COLO829 (cell line): Measurements from ENCODE around the gene CHST2.

Experiments used
- DNase-seq: peaks from one replicate; pipeline ENCODE4 v3.0.0; 2012; ENCODE audit warnings: low spot score

The CHST2 gene

DNA sequence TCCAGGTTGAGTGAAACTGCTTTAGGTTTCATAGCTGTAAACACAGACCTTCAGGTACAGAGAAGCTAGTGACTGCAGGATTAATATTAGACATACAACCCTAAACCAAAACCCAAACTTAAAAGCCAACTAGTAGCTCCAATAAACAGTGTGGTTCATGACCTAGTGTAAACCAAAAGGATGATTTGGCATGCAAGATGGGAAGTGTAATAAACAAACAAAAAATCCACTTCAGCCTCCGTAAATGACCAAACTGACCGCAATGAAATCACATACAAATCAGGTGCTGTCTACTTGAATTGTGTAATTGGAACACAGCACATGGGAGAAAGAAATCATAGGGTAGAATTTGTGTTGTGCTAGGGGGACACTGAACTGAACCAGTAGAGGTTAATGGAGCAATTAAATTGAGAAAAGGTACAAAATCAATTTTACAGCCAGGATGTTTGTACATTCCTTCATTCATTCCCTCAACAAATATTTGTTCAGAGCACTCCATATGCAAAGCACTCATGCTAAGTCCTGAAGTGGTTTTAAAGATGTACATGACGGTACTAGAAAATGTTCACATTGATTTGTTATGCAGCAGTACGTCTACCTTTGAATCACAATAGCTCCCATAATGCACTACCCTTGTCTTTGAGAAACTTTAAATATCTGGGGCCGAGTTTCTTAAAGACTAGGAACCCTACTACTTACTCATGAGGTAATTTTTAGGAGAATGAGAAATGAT is 21.4 kb upstream of the CHST2 start:
- DNase-seq, result no peak

DNA sequence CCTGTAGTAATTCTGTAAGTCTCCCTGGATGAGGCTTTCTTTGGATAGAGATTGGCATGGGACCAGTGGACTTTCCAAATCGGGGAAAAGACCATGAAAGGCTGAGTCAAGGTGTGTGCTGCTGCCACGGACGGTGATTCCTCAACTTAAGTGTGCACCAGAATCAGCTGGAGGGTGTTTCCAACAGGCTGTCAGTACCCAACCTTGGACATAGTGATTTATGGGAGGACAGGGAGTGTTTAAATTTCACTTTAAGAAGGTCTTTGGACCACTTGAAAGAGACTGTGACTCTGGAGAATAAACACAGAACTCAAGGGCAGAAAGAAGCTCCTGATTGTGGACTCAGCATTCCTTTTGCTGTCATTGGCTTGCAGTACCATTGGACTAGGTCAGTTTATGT is 20.4 kb upstream of the CHST2 start:
- DNase-seq, result no peak

DNA sequence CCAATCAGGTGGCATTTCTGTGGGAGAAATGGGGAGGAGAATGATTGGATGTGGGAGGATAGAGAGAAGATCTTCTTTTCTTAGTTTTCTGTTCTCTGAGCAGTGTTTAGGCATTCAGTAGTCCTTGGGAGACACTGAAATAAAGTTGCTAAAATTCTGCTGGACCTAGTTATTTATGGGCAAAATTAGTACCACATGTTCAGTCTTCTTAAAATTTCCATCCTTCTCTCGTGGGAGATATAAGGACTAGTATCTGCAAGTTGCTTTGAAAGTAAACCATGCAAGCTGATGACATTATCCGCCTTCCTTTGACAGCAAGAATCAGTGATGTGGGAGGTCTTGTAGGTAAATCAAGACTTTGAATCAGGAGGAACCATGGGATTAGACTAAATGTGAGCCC is 19.9 kb upstream of the CHST2 start:
- DNase-seq, result no peak

DNA sequence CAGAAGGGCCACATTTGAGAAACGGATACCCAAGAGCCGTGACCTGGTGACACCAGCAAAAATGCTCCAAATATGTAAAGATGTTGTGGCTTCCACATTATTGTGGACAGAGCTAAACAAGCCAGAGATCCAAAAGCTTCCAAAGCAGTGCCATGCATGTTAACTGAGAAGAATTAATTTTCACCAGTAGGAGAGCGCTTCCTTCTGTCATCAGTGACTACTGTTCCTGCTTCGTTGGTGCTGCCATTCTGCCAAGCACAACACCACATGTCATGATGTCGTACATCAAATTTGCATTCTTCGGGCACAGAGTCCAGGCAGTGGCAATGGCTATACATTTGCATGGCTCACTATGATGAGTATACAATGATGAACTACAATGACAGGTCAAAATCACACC is 19.1 kb upstream of the CHST2 start:
- no peak for DNase-seq

DNA sequence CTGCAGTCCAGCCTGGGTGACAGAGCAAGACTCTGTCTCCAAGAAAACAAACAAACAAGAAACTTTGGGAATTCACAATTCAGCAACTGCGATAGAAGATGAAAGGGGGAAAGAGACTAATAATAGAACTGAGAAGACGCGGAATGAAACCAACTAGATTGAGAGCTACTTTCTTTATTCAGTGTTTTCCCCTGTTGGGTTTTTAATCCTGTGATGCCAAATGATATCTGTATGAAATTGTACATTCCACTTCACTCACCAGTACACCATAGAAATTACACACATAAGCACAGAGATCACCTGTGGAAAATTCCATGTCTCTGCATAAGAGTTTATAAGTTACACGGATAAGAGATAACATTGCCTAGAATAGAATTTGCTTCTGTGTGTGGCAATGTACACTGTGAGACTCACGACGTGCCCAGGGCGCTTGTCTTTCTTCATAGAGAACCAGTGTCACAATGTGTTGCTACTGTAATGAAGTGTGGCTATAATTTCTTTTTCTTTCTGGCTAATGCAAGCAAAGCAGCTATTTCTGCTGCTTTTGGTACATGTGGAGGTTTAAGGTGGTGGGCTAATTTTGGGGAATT is 17.7 kb upstream of the CHST2 start:
- DNase-seq, result no peak

DNA sequence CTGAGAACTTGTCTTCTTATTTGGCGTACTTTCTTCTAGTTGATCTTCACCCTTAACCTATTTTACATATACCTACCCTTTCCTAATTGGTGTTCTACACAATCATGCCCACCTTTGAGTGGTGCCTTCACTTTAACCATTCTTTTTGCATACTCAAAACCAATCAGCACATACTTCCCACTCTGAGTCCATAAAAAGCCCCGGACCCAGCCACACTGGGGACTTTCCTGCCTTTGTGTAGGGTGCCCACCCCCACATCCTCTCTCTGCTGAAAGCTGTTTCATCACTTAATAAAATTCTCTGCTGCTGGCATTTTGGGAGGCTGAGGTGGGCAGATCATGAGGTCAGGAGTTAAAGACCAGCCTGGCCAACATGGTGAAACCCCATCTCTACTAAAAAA is 15.9 kb upstream of the CHST2 start:
- no peak for DNase-seq

DNA sequence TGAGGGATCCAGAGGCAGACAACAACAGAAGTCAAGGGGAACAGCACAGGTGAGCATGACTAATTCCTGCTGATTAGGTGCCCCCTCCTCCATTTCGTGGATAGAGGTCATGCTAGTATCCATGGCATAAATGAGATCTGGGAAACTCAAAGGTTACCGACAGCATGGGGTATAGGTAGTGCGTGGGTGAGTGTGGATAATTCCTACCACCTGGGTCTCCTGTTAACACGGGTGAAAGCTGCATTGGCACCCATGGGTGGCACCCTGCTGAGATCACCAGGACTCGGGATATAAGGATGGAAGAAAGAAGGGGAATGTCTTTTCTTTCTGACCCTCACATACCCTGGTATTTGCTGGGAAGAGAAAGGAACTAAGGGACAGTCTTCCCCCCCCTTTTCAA is 14.4 kb upstream of the CHST2 start:
- no peak for DNase-seq

DNA sequence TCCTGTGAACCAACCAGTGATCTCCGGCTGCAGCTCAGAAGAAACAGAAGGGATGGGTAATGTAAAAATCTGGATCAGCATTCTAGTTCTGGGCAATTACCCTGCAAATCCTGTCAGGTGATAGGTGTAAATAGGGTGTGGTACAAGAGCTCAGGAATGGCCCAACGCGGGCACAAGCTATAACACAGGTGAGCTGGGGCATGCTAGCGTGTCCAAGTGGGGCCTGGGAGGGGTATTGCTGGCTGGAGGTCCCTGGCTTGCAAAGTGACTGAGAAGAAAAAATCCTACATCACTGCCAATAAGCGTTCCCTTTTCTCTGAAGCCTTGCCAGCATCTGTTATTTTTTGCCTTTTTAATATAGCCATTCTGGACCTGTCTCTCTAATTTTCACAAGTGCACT is 9.7 kb upstream of the CHST2 start:
- DNase-seq, result no peak

DNA sequence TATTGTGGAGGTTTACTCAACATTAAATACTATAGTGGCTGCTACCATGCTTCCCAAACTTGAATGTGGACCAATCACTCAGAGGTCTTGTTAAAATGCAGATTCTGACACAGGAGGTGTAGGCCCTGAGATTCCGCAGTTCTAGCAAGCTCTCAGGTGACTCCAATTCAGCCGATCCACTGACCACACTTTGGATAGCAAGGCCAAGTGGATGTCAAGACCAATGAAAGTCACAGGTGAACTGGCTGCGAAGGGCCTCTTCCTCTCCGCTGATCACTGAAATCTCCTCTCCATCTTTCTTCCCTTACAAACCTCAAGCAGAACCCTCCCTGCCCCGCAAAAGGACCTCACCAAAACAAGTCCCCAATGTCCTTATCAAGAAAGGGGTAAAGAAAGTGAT is 9.2 kb upstream of the CHST2 start:
- DNase-seq, result no peak

DNA sequence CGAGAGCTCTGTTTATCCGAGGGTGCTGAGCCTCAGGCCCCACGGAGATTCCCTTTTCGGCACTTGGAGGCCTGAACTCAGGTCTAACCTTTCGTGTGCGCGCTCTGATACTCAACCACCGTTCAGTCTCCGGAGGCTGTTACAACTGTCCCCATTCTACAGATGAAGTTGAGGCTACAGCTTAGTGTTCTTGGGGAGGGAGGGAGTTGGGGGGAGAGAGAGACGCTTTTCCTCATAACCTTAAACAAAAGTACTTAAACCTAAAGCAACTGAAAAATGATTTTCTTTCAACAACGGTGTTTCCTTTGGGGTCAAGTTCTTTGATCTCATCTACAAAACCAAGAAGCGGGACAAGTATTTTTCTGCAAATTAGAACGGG is 952 bp upstream of the CHST2 start:
- no peak for DNase-seq

DNA sequence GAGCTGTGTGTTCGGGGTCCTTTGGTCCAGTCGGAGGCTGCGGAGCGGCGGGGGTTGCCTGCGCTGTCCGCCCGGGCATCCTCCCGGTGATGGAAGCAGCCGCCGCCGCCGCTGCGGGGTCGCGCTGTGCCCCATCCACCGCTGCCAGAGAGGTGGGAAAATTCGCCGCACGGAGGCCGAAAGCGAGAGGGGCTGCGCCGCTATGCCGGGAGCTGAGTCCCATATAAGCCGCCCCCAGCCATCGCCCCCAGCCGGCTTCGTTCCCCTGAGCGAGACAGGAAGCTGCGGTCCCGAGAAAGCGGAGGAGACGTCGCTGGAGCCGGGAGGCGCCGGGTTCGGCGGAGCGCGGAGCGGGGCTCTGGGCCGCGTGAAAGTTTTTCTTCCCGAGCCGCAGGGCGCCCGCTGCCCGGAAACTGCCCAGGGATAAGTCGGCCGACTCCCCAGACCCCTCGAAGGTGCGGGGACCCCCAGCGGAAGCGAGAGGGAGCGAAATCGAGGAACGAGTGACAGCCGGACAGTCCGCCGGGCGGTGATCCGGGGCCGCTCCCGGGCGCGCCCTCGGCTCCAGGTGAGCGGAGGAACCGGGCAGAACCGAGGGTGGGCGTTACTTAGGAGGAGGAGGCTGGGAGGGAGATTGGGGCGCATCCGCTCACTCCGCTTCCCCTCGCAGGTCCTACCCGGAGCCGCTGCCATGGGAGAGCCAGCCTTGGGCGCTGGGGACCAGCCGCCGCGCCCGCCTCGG is 574 bp downstream of the CHST2 start:
- DNase-seq, result no peak

DNA sequence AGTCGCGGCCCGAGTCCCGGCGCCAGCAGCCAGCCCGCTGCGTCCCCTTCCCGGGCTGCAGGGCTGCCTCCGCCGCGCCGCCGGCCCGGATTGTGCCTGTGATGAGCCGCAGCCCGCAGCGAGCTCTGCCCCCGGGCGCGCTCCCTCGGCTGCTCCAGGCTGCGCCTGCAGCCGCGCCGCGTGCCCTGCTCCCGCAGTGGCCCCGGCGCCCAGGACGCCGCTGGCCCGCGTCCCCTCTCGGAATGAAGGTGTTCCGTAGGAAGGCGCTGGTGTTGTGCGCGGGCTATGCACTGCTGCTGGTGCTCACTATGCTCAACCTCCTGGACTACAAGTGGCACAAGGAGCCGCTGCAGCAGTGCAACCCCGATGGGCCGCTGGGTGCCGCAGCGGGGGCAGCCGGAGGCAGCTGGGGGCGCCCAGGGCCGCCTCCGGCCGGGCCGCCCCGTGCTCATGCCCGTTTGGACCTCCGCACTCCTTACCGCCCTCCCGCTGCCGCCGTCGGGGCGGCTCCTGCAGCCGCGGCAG is 1.2 kb downstream of the CHST2 start:
- DNase-seq, result no peak

DNA sequence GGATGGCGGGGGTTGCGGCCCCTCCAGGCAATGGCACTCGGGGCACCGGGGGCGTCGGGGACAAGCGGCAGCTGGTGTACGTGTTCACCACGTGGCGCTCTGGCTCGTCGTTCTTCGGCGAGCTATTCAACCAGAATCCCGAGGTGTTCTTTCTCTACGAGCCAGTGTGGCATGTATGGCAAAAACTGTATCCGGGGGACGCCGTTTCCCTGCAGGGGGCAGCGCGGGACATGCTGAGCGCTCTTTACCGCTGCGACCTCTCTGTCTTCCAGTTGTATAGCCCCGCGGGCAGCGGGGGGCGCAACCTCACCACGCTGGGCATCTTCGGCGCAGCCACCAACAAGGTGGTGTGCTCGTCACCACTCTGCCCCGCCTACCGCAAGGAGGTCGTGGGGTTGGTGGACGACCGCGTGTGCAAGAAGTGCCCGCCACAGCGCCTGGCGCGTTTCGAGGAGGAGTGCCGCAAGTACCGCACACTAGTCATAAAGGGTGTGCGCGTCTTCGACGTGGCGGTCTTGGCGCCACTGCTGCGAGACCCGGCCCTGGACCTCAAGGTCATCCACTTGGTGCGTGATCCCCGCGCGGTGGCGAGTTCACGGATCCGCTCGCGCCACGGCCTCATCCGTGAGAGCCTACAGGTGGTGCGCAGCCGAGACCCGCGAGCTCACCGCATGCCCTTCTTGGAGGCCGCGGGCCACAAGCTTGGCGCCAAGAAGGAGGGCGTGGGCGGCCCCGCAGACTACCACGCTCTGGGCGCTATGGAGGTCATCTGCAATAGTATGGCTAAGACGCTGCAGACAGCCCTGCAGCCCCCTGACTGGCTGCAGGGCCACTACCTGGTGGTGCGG is 1.9 kb downstream of the CHST2 start:
- peak; percentile 30 for DNase-seq

DNA sequence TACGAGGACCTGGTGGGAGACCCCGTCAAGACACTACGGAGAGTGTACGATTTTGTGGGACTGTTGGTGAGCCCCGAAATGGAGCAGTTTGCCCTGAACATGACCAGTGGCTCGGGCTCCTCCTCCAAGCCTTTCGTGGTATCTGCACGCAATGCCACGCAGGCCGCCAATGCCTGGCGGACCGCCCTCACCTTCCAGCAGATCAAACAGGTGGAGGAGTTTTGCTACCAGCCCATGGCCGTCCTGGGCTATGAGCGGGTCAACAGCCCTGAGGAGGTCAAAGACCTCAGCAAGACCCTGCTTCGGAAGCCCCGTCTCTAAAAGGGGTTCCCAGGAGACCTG is 2.5 kb downstream of the CHST2 start:
- DNase-seq, result no peak

DNA sequence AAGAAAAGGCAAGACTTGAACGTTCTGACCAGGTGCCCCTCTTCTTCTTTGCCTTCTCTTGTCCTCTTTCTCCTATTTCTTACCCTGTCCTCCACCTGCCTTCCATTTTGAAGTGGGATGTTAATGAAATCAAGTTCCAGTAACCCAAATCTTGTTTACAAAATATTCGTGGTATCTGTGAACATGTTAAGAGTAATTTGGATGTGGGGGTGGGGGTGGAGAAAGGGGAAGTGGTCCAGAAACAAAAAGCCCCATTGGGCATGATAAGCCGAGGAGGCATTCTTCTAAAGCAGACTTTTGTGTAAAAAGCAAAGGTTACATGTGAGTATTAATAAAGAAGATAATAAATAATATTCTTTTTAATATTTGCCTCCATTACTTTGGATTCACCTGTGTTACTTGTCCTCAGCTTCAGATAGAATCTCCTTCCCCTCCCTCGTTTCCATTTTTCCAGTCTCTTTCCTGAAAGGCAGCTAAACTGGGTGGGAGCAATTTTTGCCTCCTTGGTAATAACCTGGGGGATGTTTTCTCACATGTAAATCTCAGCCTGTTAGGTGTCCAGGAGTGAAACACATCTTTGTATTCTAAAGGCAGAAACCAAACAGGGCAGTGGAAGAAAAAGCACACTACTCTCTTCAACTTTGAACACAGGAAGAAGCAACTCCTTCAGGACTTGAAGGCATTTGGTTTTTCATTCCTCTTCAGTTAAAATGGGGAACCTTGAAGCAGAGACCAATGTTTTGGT is 3.2 kb downstream of the CHST2 start:
- no peak for DNase-seq

DNA sequence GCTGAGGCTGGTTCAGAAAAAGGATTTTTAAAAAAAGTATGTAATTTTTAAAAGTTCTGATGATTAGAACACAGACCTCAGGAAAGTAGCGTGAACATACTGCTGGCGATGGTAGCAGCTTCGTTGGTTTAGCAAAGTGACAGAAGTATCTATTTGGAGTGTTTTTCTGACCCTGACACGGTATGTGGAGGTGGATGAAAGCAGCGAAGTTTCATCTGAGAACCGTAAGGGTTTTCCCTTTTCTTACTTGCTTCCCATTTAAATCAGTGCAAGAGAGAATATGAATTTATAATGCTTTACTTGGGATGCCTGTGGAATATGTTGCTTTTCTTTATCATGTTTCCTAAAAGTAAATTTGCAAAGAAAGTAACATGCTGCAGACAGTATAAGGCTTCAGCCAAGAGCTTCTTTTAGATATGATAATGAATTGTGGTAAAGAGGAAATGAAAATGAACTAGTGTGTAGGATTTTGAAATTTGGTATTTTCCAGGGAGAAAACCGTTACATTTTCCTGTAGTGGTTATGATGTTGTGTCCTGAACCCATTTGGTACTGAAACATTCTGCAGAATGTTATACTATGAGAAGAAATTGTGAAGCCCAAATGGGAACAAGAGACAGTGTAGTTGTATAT is 3.9 kb downstream of the CHST2 start:
- DNase-seq, result no peak

DNA sequence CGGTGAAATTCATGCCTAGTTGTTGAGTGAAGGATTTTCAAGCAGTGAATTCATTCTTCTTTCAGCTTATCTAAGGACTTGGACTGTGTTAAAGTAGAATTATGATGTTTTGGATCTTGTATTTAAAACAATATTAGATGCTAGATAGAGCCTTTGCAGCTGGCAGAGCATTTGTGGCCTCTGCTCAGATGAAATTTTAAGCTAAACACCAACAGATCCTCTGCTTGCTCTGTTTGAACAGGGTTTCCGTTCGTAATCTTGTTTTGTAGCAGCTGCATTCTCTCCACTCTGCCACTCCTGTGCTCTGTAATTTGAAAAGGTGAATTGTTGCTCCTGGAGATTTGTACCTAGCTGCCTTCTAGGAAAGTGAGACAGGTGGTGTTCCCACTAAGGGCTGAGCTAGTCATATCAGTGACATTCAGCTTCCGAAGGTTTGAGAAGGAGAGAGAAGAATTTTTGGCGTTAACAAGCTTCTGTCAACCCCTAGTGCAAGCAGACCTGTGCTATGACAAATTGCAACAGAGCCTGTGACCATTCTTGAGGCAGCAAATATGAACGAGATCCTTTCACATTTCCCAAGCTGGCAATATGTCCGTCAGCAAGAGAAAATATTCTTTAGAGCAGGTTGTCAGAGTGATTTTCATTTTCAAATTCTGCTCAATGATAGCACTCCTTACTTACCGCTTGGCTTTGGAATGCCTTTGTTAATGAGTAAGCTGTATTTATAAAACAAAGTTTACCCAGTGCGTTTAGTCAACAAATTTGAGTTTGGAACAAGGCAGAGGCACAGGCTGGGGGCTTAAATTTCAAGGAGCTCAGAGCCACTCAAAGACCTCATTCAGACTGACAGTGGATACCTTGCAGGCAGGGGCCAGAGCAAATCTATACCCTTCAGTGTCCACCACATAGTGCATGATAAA is 5.3 kb downstream of the CHST2 start:
- no peak for DNase-seq

DNA sequence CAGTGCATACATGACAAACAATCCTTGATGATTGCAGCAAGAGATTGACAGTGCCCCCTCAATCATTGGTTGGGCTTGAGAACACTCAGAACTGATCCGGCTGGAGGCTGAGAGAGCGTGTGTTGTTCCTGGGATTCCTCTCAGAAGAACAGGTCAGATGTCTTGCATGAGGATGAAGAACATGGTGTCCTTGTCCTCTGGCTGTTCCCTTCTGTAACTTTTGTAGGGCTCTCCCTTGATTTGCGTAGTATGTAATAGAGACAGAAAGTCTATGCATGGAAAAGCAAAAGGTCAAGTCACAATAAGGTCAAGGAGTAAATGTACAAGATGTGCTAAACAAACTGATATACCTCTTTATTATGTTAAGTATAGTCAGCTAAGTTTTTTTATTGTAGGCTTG is 8.2 kb downstream of the CHST2 start:
- no peak for DNase-seq

DNA sequence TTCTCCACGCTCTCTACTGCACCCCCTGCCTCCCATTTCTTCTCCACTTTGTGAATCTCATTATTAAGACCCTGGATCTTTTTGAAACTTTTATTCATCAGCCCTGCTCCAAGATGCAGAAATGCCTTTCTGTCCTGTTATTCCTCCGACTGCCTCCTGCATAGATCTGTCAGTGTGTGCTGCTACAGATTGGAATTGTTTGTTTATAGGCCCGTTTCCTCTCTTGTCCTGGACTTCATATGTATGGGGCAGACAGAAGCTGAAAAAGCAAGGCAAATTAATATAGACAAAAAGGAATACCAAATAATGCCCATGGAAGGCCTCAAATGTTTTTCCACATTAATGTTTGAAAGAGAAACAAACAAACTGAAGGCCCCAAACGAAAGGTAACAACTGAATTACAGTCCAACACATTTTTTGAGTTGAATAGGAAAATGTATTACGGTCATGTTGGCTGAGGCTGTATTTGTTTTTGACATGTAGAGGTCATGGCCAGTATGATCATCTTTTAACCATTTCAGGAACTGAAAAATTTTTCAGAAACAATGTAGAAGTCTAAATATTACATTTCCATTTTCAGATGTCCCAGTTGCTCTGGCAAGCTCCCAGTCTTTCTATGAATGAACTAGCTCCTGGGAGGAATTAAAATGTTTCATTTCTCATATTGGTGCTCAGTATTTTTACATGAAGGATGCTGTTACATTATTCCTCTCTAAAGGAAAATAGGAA is 8.8 kb downstream of the CHST2 start:
- DNase-seq, result no peak
